HepG2 (cell line): Measurements from ENCODE around the gene TOX2. TPM values are rescaled to one million over a fixed set of nuclear protein-coding genes. Genes with fewer than 3 reads are reported as not detected.

Source experiments
- ATAC-seq: fragments of 200-7000 bp; cut with Tn5 transposase; 3 replicates; pipeline ENCODE4 v1.9.1; 2020; ENCODE audit warnings: mild to moderate bottlenecking, moderate library complexity
- BruUV-seq: library from RNA; stranded (reverse); fragments of 400-500 nt; replicated peaks from 2 replicates; lab custom pipeline; 2021; lab: Mats Ljungman, UMichigan
- CTCF ChIA-PET: fragments of 300-600 bp; formaldehyde crosslinking; extraction: SDS; loops from one replicate; lab custom pipeline; 2021; ENCODE audit warnings: low total read pairs, inconsistent platforms, low intra/inter-chr PET ratio; lab: Yijun Ruan, JAX
- POLR2A ChIA-PET: fragments of 350-600 bp; sonication (Branson Sonifier 250); formaldehyde crosslinking; loops from one replicate; lab custom pipeline; 2020; ENCODE audit warnings: antibody characterized with exemption, inconsistent platforms; lab: Yijun Ruan, JAX
- DNase-seq: peaks from one replicate; pipeline ENCODE4 v3.0.0-alpha.2; 2015; ENCODE audit warnings: low spot score
- FAIRE-seq: peaks from 3 replicates; lab custom pipeline; 2011; peaks lifted over from hg19 to GRCh38; lab: Jason Lieb, UNC
- H2AFZ ChIP-seq: one replicate; pipeline ENCODE4 v1.6.1; 2011; ENCODE audit warnings: low read length, inconsistent platforms
- H3K27ac ChIP-seq: fragments of 300-600 bp; 3 replicates; pipeline ENCODE4 v1.8.0; 2011; ENCODE audit warnings: mixed run types, mild to moderate bottlenecking, mixed read lengths, low read length, inconsistent platforms; ENCODE audit not compliant: insufficient read depth; ENCODE audit errors: extremely low read length
- H3K27me3 ChIP-seq, 2 experiments: fragments of 200-600 bp in 1 of 2; 2 replicates in 1 of 2; 3 replicates in 1 of 2; pipeline versions ENCODE4 v1.6.0 to v1.8.0; 2011; ENCODE audit warnings: low read length in 2 of 2, mild to moderate bottlenecking in 2 of 2, moderate library complexity in 2 of 2, inconsistent platforms in 1 of 2; ENCODE audit not compliant: insufficient read depth in 2 of 2, control insufficient read depth in 1 of 2
- H3K36me3 ChIP-seq, 2 experiments: fragments of 200-600 bp in 1 of 2; replicated peaks in 1 of 2; 2 replicates in 1 of 2; 3 replicates in 1 of 2; pipeline versions ENCODE4 v1.5.1 to v1.8.0; 2011; ENCODE audit warnings: low read length in 2 of 2, inconsistent platforms in 1 of 2; ENCODE audit not compliant: insufficient read depth in 2 of 2, control insufficient read depth in 1 of 2
- H3K4me1 ChIP-seq: 2 replicates; pipeline ENCODE4 v1.5.1; 2012; ENCODE audit warnings: low read length, inconsistent platforms; ENCODE audit not compliant: insufficient read depth
- H3K4me2 ChIP-seq: 2 replicates; pipeline ENCODE4 v1.6.0; 2011; ENCODE audit warnings: low read depth, low read length, inconsistent platforms
- H3K4me3 ChIP-seq, 3 experiments: fragments of 200-600 bp in 1 of 3; sonication (generic), shearing (Covaris generic) in 1 of 3; replicated peaks in 1 of 3; 2 replicates each; pipeline ENCODE4 v1.5.1; 2011 to 2016; ENCODE audit warnings: low read length in 3 of 3, inconsistent platforms in 2 of 3, low read depth in 2 of 3, mild to moderate bottlenecking in 2 of 3, control low read depth in 1 of 3, mixed read lengths in 1 of 3; ENCODE audit not compliant: insufficient read depth in 1 of 3
- H3K79me2 ChIP-seq: one replicate; pipeline ENCODE4 v1.6.1; 2011; ENCODE audit warnings: low read length, inconsistent platforms; ENCODE audit not compliant: insufficient read depth
- H3K9ac ChIP-seq: 2 replicates; pipeline ENCODE4 v1.6.0; 2011; ENCODE audit warnings: mild to moderate bottlenecking, low read depth, low read length, inconsistent platforms; ENCODE audit not compliant: insufficient read depth
- H3K9me3 ChIP-seq: 2 replicates; pipeline ENCODE4 v1.5.1; 2012; ENCODE audit warnings: mild to moderate bottlenecking, low read length
- H4K20me1 ChIP-seq: 2 replicates; pipeline ENCODE4 v1.6.0; 2011; ENCODE audit warnings: inconsistent platforms, mild to moderate bottlenecking, low read length, moderate library complexity; ENCODE audit not compliant: insufficient read depth
- CHCHD3 ChIP-seq: sonication (generic); formaldehyde crosslinking; IDR thresholded peaks from 2 replicates; pipeline ENCODE4 v1.8.0; 2022; ENCODE audit warnings: mild to moderate bottlenecking, missing genetic modification reagents, moderate library complexity
- ETV5 ChIP-seq: IDR thresholded peaks from 2 replicates; pipeline ENCODE4 v1.6.1; 2018; ENCODE audit warnings: missing biosample characterization, missing genetic modification reagents, inconsistent platforms, borderline replicate concordance
- MAFK ChIP-seq, 2 experiments: IDR thresholded peaks in 1 of 2; conservative IDR thresholded peaks in 1 of 2; 2 replicates each; pipeline ENCODE4 v1.6.1; 2011; ENCODE audit warnings: improper control_type of control experiment in 2 of 2, low read length in 2 of 2
- MZF1 ChIP-seq: sonication (generic); formaldehyde crosslinking; IDR thresholded peaks from 2 replicates; pipeline ENCODE4 v1.8.1; 2023; ENCODE audit warnings: mild to moderate bottlenecking, missing genetic modification reagents, borderline replicate concordance
- NAIF1 ChIP-seq: sonication (generic); formaldehyde crosslinking; IDR thresholded peaks from 2 replicates; pipeline ENCODE4 v1.5.0; 2020; ENCODE audit warnings: mild to moderate bottlenecking, missing genetic modification reagents, borderline replicate concordance
- PHF5A ChIP-seq: IDR thresholded peaks from one replicate; pipeline ENCODE4 v1.6.1; 2018; ENCODE audit warnings: low read depth, missing genetic modification reagents; ENCODE audit not compliant: unreplicated experiment
- REL ChIP-seq: sonication (generic); formaldehyde crosslinking; conservative IDR thresholded peaks from 2 replicates; pipeline ENCODE4 v1.8.0; 2022; ENCODE audit warnings: mild to moderate bottlenecking, missing genetic modification reagents, moderate library complexity
- SP2 ChIP-seq: sonication (generic); formaldehyde crosslinking; IDR thresholded peaks from 2 replicates; pipeline ENCODE4 v1.5.1; 2020; ENCODE audit warnings: mild to moderate bottlenecking, missing genetic modification reagents
- TBX2 ChIP-seq: sonication (generic); formaldehyde crosslinking; IDR thresholded peaks from 2 replicates; pipeline ENCODE4 v1.5.0; 2020; ENCODE audit warnings: missing genetic modification reagents, mild to moderate bottlenecking, borderline replicate concordance
- ZNF709 ChIP-seq: sonication (generic); formaldehyde crosslinking; IDR thresholded peaks from 2 replicates; pipeline ENCODE4 v1.5.0; 2020; ENCODE audit warnings: mild to moderate bottlenecking, missing genetic modification reagents
- ZNF850 ChIP-seq: sonication (generic); formaldehyde crosslinking; conservative IDR thresholded peaks from 2 replicates; pipeline ENCODE4 v1.9.0; 2021; ENCODE audit warnings: mild to moderate bottlenecking, missing genetic modification reagents
- ZNF879 ChIP-seq: sonication (generic); formaldehyde crosslinking; IDR thresholded peaks from 2 replicates; pipeline ENCODE4 v1.8.1; 2023; ENCODE audit warnings: missing genetic modification reagents
- WGBS: methylation state at CpG from one replicate; pipeline ENCODE4 v1.1.6; 2017; ENCODE audit warnings: low lambda C conversion rate; 5-methylcytosine and 5-hydroxymethylcytosine counted together
- in situ Hi-C: cut with HindIII; loops from 2 replicates; pipeline ENCODE4 v1.10.0; 2017; ENCODE audit warnings: low pct_unique_long_range_greater_than_20kb; ENCODE audit not compliant: extremely low pct_ligation_motif_present
- intact Hi-C: fragments of 100-400 bp; cut with micrococcal nuclease; formaldehyde crosslinking; loops from one replicate; pipeline ENCODE4 v1.10.0; 2022; ENCODE audit not compliant: unreplicated experiment
- polyA plus RNA-seq, 8 experiments: library from polyadenylated mRNA; depleted of rRNA in 3 of 8; stranded (reverse) in 7 of 8; unstranded in 1 of 8; fragments of >200 nt; fragmentation: Illumina TruSeq in 4 of 8; extraction: Trizol in 4 of 8; gene quantifications; 2 replicates each; pipeline versions ENCODE4 v1.2.1 to v1.2.3, GENCODE V29; 2011 to 2016; ENCODE audit warnings: low read depth in 4 of 8, missing spikeins in 1 of 8, mixed read lengths in 1 of 8; ENCODE audit not compliant: insufficient read depth in 1 of 8
- total RNA-seq, 5 experiments: library from RNA; depleted of rRNA; stranded (reverse); fragments of >200 nt; fragmentation: Illumina TruSeq; extraction: Trizol; gene quantifications; 2 replicates each; pipeline ENCODE4 v1.2.3, GENCODE V29; 2016; ENCODE audit warnings: low read depth in 1 of 5
- TF ChIP-seq, protein P1 (sequence below): sonication (generic); formaldehyde crosslinking; IDR thresholded peaks from 2 replicates; pipeline ENCODE4 v1.5.0; 2020; ENCODE audit warnings: missing genetic modification reagents
- TF ChIP-seq, protein P2 (sequence below): fragments of 450-650 bp; IDR thresholded peaks from 2 replicates; pipeline ENCODE4 v1.6.1; 2016
- TF ChIP-seq, protein P3 (sequence below): sonication (generic); formaldehyde crosslinking; IDR thresholded peaks from 2 replicates; pipeline ENCODE4 v1.8.0; 2022; ENCODE audit warnings: mild to moderate bottlenecking, missing genetic modification reagents, borderline replicate concordance
- TF ChIP-seq, protein P4 (sequence below): sonication (generic); formaldehyde crosslinking; IDR thresholded peaks from 2 replicates; pipeline ENCODE4 v1.4.0; 2020; ENCODE audit warnings: missing genetic modification reagents, mild to moderate bottlenecking, borderline replicate concordance

TOX2 gene
- total and polyA plus RNA-seq, 2 of the 13 experiments (the other 11 are each of a cell fraction or from before 2014, with no cell fraction given): not detected

DNA sequence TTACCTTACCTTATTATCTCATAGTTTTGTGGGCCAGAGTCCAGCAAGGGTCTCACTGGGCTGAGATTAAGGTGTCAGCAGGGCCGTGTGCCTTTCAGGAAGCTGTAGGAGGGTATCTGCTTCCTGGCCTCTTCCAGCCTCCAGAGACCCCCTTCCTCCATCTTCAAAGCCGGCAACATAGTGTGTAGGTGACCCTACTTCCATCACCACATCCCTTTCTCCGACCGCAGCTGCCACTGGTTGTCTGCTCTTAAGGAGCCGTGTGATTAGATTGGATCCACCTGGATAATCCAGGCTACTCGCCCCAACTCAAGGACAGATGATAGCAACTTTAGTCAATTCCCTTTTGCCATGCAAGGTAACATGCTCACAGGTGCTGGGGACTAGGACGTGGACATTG is 181.2 kb downstream of the TOX2 start (continued):
- TF ChIP-seq, protein P1, sequence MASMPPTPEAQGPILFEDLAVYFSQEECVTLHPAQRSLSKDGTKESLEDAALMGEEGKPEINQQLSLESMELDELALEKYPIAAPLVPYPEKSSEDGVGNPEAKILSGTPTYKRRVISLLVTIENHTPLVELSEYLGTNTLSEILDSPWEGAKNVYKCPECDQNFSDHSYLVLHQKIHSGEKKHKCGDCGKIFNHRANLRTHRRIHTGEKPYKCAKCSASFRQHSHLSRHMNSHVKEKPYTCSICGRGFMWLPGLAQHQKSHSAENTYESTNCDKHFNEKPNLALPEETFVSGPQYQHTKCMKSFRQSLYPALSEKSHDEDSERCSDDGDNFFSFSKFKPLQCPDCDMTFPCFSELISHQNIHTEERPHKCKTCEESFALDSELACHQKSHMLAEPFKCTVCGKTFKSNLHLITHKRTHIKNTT: no peak

DNA sequence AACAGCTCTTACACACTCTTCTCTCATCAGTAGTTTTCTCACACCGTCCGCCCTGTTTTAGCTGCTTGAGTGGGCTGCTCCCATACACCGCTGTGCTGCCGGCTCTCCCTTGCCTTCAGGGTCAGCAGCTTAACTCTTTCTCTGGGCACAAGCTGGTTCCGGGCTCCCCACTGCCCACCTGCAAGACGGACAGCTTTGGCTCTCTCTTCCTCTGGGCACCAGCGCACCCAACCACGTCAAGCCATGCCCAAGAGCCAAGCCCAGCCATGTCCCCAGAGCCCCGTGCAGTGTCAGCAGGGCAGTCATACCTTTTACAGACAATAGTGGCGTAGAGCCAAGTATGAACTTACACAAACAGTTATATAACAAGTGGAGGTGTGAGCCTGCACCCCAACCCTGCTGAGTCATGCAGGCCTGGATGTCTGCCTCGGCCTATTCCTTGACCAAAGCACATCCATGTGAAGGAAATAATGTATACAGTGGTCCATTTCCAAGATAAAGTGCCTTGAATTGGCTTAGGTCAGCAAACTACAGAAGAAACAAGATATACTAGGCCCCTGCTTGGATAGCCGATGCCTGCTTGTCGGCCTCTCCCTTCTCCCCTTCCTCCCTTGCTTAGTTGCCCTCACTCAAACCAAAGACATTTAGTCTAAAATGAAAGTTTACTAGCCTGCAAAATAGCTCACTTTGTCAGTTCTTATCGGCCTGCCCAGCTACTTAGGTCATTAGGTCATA is 183.0 kb downstream of the TOX2 start:
- H2AFZ ChIP-seq: no peak overlapping the region
- no peak overlapping the region for H3K4me2 ChIP-seq
- DNase-seq (peak; percentile 31), FAIRE-seq (no peak), ATAC-seq (no peak; the same call in 2 of the 3 replicates)
- H4K20me1 ChIP-seq: no peaks in the 10 kb centered on the region
- intact Hi-C loops (loop anchor here (1.0 kb wide), 1 partner anchor 45 kb away; no protein-coding TSS in a partner anchor), in situ Hi-C loops (no loop called here)
- no peak overlapping the region for H3K9ac ChIP-seq
- H3K9me3 ChIP-seq: no peaks in the 10 kb centered on the region
- 62% methylated on average over 14 of the region's 14 CpGs for WGBS
- H3K27me3 ChIP-seq: peaks cover 0 to 1% of the 10 kb centered on the region in 2 experiments; a peak in 1 of 5 replicates
- no peaks in the 10 kb centered on the region for H3K79me2 ChIP-seq
- H3K4me1 ChIP-seq: no peaks in the 10 kb centered on the region
- BruUV-seq: no TSS peak
- no peak overlapping the region for H3K4me3 ChIP-seq
- H3K36me3 ChIP-seq: no peaks in the 10 kb centered on the region
- POLR2A ChIA-PET: no interaction called here
- CTCF ChIA-PET: no interaction called here
- H3K27ac ChIP-seq: no peak overlapping the region
- TF ChIP-seq PHF5A (CRISPR knock-in tag) (no peak), CHCHD3 (CRISPR knock-in tag) (no peak), MZF1 (CRISPR knock-in tag) (no peak), ZNF879 (no peak), ZNF850 (no peak), ETV5 (CRISPR knock-in tag) (no peak), REL (CRISPR knock-in tag) (no peak), TBX2 (CRISPR knock-in tag) (no peak), NAIF1 (CRISPR knock-in tag) (no peak), SP2 (CRISPR knock-in tag) (no peak), MAFK (conservative IDR thresholded peaks at IDR 0.05 in 1 of 2, IDR thresholded peaks at IDR 0.05 in 1 of 2; ENCODE audit: low read length in 2 of 2) (peak; percentile 57 to 66), ZNF709 (CRISPR knock-in tag) (no peak)
- TF ChIP-seq, protein P2, sequence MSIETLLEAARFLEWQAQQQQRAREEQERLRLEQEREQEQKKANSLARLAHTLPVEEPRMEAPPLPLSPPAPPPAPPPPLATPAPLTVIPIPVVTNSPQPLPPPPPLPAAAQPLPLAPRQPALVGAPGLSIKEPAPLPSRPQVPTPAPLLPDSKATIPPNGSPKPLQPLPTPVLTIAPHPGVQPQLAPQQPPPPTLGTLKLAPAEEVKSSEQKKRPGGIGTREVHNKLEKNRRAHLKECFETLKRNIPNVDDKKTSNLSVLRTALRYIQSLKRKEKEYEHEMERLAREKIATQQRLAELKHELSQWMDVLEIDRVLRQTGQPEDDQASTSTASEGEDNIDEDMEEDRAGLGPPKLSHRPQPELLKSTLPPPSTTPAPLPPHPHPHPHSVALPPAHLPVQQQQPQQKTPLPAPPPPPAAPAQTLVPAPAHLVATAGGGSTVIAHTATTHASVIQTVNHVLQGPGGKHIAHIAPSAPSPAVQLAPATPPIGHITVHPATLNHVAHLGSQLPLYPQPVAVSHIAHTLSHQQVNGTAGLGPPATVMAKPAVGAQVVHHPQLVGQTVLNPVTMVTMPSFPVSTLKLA: no peak
- TF ChIP-seq, protein P3, sequence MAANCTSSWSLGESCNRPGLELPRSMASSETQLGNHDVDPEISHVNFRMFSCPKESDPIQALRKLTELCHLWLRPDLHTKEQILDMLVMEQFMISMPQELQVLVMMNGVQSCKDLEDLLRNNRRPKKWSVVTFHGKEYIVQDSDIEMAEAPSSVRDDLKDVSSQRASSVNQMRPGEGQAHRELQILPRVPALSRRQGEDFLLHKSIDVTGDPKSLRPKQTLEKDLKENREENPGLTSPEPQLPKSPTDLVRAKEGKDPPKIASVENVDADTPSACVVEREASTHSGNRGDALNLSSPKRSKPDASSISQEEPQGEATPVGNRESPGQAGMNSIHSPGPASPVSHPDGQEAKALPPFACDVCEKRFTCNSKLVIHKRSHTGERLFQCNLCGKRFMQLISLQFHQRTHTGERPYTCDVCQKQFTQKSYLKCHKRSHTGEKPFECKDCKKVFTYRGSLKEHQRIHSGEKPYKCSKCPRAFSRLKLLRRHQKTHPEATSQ (CRISPR knock-in tag): no peak
- TF ChIP-seq, protein P4, sequence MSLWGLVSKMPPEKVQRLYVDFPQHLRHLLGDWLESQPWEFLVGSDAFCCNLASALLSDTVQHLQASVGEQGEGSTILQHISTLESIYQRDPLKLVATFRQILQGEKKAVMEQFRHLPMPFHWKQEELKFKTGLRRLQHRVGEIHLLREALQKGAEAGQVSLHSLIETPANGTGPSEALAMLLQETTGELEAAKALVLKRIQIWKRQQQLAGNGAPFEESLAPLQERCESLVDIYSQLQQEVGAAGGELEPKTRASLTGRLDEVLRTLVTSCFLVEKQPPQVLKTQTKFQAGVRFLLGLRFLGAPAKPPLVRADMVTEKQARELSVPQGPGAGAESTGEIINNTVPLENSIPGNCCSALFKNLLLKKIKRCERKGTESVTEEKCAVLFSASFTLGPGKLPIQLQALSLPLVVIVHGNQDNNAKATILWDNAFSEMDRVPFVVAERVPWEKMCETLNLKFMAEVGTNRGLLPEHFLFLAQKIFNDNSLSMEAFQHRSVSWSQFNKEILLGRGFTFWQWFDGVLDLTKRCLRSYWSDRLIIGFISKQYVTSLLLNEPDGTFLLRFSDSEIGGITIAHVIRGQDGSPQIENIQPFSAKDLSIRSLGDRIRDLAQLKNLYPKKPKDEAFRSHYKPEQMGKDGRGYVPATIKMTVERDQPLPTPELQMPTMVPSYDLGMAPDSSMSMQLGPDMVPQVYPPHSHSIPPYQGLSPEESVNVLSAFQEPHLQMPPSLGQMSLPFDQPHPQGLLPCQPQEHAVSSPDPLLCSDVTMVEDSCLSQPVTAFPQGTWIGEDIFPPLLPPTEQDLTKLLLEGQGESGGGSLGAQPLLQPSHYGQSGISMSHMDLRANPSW: no peak
